Measurements from ENCODE around the gene GIMAP6. TPM values are rescaled to one million over a fixed set of nuclear protein-coding genes. Genes with fewer than 3 reads are reported as not detected.

The GIMAP6 gene
- polyA plus RNA-seq, 1 of the 3 experiments (the other 2 are of a cell fraction), result 0.05 TPM

GRCh38 chr7:150586785-150587152 is 45.4 kb downstream of the GIMAP6 start:
- Histone ChIP-seq H3K4me3 (ENCODE audit: low read depth in 2 of 2, low read length in 1 of 2) (no peak overlapping the region), H3K27ac (ENCODE audit: low read depth in 2 of 2, low read length in 1 of 2) (no peak overlapping the region)
- TF ChIP-seq EZH2phosphoT487 (IDR thresholded peaks at IDR 0.05; ENCODE audit: borderline replicate concordance, low read depth), result no peak
- no peak for TF ChIP-seq GATA2 (CRISPR knock-in tag; IDR thresholded peaks at IDR 0.05)
- TF ChIP-seq REST (IDR thresholded peaks at IDR 0.05; ENCODE audit: low read depth, low read length), result no peak
- TF ChIP-seq EP300 (IDR thresholded peaks at IDR 0.05; ENCODE audit: borderline replicate concordance in 1 of 2, low read depth in 1 of 2, low read length in 1 of 2), result no peak
- no peak for TF ChIP-seq TCF12 (IDR thresholded peaks at IDR 0.05)
- TF ChIP-seq FOXM1 (IDR thresholded peaks at IDR 0.05; ENCODE audit: low read depth), result no peak
- TF ChIP-seq RXRA (IDR thresholded peaks at IDR 0.05; ENCODE audit: borderline replicate concordance, low read depth), result no peak
- TF ChIP-seq PBX3 (IDR thresholded peaks at IDR 0.05), result no peak

GRCh38 chr7:150586068-150586784 is 46.0 kb downstream of the GIMAP6 start:
- H3K9me3 ChIP-seq, result no peaks in the 10 kb centered on the region
- H3K36me3 ChIP-seq (replicated peaks in 1 of 2; ENCODE audit: control insufficient read depth in 1 of 2, insufficient read depth in 2 of 2, low read length in 1 of 2), result no peaks in the 10 kb centered on the region
- peaks cover 20% of the 10 kb centered on the region; the same call in 1 of the 2 replicates for H3K27me3 ChIP-seq (ENCODE audit: insufficient read depth)
- ChIA-PET CTCF (no interaction called here), POLR2A (no interaction called here)
- no peak overlapping the region for H2AFZ ChIP-seq (ENCODE audit: low read depth)
- no peak for DNase-seq
- H3K4me3 ChIP-seq (ENCODE audit: low read depth in 2 of 2, low read length in 1 of 2), result no peak overlapping the region
- H3K4me1 ChIP-seq (ENCODE audit: control insufficient read depth in 1 of 2, insufficient read depth in 2 of 2, low read depth in 1 of 2, low read length in 1 of 2), result no peaks in the 10 kb centered on the region
- H3K4me2 ChIP-seq, result no peak overlapping the region
- H3K79me2 ChIP-seq (ENCODE audit: insufficient read depth), result no peaks in the 10 kb centered on the region
- H3F3A ChIP-seq (replicated peaks; ENCODE audit: insufficient read depth), result no peaks in the 10 kb centered on the region
- H3K9ac ChIP-seq, result no peak overlapping the region
- H3K9me2 ChIP-seq, result no peaks in the 10 kb centered on the region
- H3K27ac ChIP-seq (ENCODE audit: low read depth in 2 of 2, low read length in 1 of 2), result no peak overlapping the region
- WGBS (ENCODE audit: low lambda C conversion rate), result 3% methylated on average over 4 of the region's 4 CpGs
- no peaks in the 10 kb centered on the region for H4K20me1 ChIP-seq (ENCODE audit: insufficient read depth)
- TF ChIP-seq ELF1 (IDR thresholded peaks at IDR 0.05) (no peak), FOXM1 (IDR thresholded peaks at IDR 0.05; ENCODE audit: low read depth) (no peak), MAX (IDR thresholded peaks at IDR 0.05; ENCODE audit: low read depth) (no peak), NFIC (IDR thresholded peaks at IDR 0.05; ENCODE audit: borderline replicate concordance) (no peak), REST (IDR thresholded peaks at IDR 0.05; ENCODE audit: low read depth, low read length) (no peak), SIN3A (IDR thresholded peaks at IDR 0.05; ENCODE audit: borderline replicate concordance, low read depth, low read length) (no peak), RFX5 (IDR thresholded peaks at IDR 0.05; ENCODE audit: low read length) (no peak), TAF1 (IDR thresholded peaks at IDR 0.05; ENCODE audit: borderline replicate concordance, low read depth, low read length) (no peak), RXRA (IDR thresholded peaks at IDR 0.05; ENCODE audit: borderline replicate concordance, low read depth) (no peak), EP300 (IDR thresholded peaks at IDR 0.05; ENCODE audit: borderline replicate concordance in 1 of 2, low read depth in 1 of 2, low read length in 1 of 2) (no peak), CHD2 (IDR thresholded peaks at IDR 0.05; ENCODE audit: low read length, partially characterized antibody) (no peak), RCOR1 (IDR thresholded peaks at IDR 0.05; ENCODE audit: low read length) (no peak), USF1 (IDR thresholded peaks at IDR 0.05; ENCODE audit: borderline replicate concordance, low read depth) (no peak)

More at GRCh38 chr7:150586785-150587152, 45.4 kb downstream of the GIMAP6 start:
- peaks cover 20% of the 10 kb centered on the region; the same call in 1 of the 2 replicates for H3K27me3 ChIP-seq (ENCODE audit: insufficient read depth)
- H4K20me1 ChIP-seq (ENCODE audit: insufficient read depth), result no peaks in the 10 kb centered on the region
- no peaks in the 10 kb centered on the region for H3K9me3 ChIP-seq
- H2AFZ ChIP-seq (ENCODE audit: low read depth), result no peak overlapping the region
- H3K9ac ChIP-seq, result no peak overlapping the region
- ChIA-PET CTCF (no interaction called here), POLR2A (no interaction called here)
- H3K36me3 ChIP-seq (replicated peaks in 1 of 2; ENCODE audit: control insufficient read depth in 1 of 2, insufficient read depth in 2 of 2, low read length in 1 of 2), result no peaks in the 10 kb centered on the region
- no peak for DNase-seq
- H3K79me2 ChIP-seq (ENCODE audit: insufficient read depth), result no peaks in the 10 kb centered on the region
- H3F3A ChIP-seq (replicated peaks; ENCODE audit: insufficient read depth), result no peaks in the 10 kb centered on the region
- no peaks in the 10 kb centered on the region for H3K9me2 ChIP-seq
- no peaks in the 10 kb centered on the region for H3K4me1 ChIP-seq (ENCODE audit: control insufficient read depth in 1 of 2, insufficient read depth in 2 of 2, low read depth in 1 of 2, low read length in 1 of 2)
- H3K4me2 ChIP-seq, result no peak overlapping the region
